ENCODE results near the gene CORO7. TPM values are rescaled to one million over a fixed set of nuclear protein-coding genes. Genes with fewer than 3 reads are reported as not detected.

CORO7 gene
- polyA plus RNA-seq, 1 donor from 2014 or later = 57.6 TPM

DNA sequence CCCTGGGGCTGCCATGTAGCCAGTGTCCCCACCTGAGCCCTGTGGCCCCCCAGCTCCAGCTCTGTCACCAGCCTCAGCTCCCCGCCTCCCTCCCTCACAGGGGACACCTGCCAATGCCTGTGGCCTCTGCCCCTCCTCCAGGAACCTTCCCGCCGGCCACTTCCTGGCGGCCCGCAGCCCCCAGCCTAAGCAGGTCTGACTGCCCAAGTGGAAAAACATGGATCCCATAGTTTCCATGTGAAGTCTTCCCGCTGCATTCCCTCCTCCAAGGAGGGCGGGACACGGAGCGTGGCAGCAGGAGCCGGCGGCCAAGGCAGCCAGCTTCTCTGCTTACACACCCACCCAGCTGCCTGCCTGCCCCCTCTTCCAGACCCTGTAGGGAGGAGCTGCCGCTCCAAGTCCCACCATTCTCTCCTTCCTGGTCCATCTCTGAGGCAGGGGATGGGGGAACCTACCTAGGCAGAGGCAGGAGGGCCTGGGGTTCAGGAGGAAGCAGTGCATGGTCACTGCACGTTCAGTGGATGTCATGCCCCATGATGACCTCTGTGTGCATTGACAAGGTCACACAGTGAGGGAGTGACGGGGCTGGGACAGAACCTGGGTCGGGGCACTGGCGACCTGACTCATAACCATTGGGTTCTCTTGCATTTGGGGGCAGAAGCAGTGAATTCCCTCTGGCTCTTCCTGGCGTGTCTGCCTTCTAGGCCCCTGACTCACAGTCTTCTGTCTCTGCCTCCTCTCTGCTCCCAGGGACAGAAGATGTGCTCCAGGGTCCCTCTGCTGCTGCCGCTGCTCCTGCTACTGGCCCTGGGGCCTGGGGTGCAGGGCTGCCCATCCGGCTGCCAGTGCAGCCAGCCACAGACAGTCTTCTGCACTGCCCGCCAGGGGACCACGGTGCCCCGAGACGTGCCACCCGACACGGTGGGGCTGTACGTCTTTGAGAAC is 36.0 kb downstream of the CORO7 start:
- no peak overlapping the region for H3K4me2 ChIP-seq (ENCODE audit: low read length)
- H3K9me2 ChIP-seq (ENCODE audit: insufficient read depth, low read length) = no peaks in the 10 kb centered on the region
- no peaks in the 10 kb centered on the region for H3K27me3 ChIP-seq (ENCODE audit: insufficient read depth, low read depth, low read length)
- H3F3A ChIP-seq (ENCODE audit: insufficient read depth, low read length, poor library complexity, severe bottlenecking) = no peaks in the 10 kb centered on the region
- no peak overlapping the region for H3K4me3 ChIP-seq (ENCODE audit: low read length)
- no peak overlapping the region for H2AFZ ChIP-seq (ENCODE audit: low read depth, low read length)
- H3K27ac ChIP-seq (ENCODE audit: low read length) = no peak overlapping the region
- no peaks in the 10 kb centered on the region for H4K20me1 ChIP-seq (ENCODE audit: insufficient read depth)
- H3K79me2 ChIP-seq (replicated peaks; ENCODE audit: insufficient read depth, low read length) = no peaks in the 10 kb centered on the region
- H3K36me3 ChIP-seq (ENCODE audit: insufficient read depth, low read length) = no peaks in the 10 kb centered on the region
- no peak overlapping the region for H3K9ac ChIP-seq (ENCODE audit: low read length)
- TF ChIP-seq RAD21 (conservative IDR thresholded peaks at IDR 0.05) = no peak
- H3K9me3 ChIP-seq (ENCODE audit: low read length) = no peaks in the 10 kb centered on the region

GRCh38 chr16:4378999-4379690 is 37.3 kb downstream of the CORO7 start:
- H3K27ac ChIP-seq (ENCODE audit: low read length) = no peak overlapping the region
- no peaks in the 10 kb centered on the region for H4K20me1 ChIP-seq (ENCODE audit: insufficient read depth)
- H3K4me2 ChIP-seq (ENCODE audit: low read length) = no peak overlapping the region
- H3K79me2 ChIP-seq (replicated peaks; ENCODE audit: insufficient read depth, low read length) = no peaks in the 10 kb centered on the region
- H3F3A ChIP-seq (ENCODE audit: insufficient read depth, low read length, poor library complexity, severe bottlenecking) = no peaks in the 10 kb centered on the region
- H3K9me3 ChIP-seq (ENCODE audit: low read length) = no peaks in the 10 kb centered on the region
- no peaks in the 10 kb centered on the region for H3K27me3 ChIP-seq (ENCODE audit: insufficient read depth, low read depth, low read length)
- H2AFZ ChIP-seq (ENCODE audit: low read depth, low read length) = no peak overlapping the region
- no peak overlapping the region for H3K9ac ChIP-seq (ENCODE audit: low read length)
- TF ChIP-seq RAD21 (conservative IDR thresholded peaks at IDR 0.05) = no peak
- TF ChIP-seq EZH2 (IDR thresholded peaks at IDR 0.05; ENCODE audit: borderline replicate concordance, insufficient read depth, low read length, poor library complexity, severe bottlenecking) = no peak
- no peak for TF ChIP-seq EP300 (conservative IDR thresholded peaks at IDR 0.05; ENCODE audit: poor library complexity, severe bottlenecking)
- no peak for TF ChIP-seq CTCF (IDR thresholded peaks at IDR 0.05; ENCODE audit: poor library complexity, severe bottlenecking)
- no peak for TF ChIP-seq TAF1 (IDR thresholded peaks at IDR 0.05; ENCODE audit: low read depth)
- TF ChIP-seq MXI1 (conservative IDR thresholded peaks at IDR 0.05; ENCODE audit: poor library complexity, severe bottlenecking) = no peak
- no peak for TF ChIP-seq SMC3 (conservative IDR thresholded peaks at IDR 0.05; ENCODE audit: poor library complexity)
- TF ChIP-seq POLR2AphosphoS5 (IDR thresholded peaks at IDR 0.05) = no peak
- TF ChIP-seq REST (IDR thresholded peaks at IDR 0.05; ENCODE audit: borderline replicate concordance) = no peak
- H3K36me3 ChIP-seq (ENCODE audit: insufficient read depth, low read length) = no peaks in the 10 kb centered on the region
- no peaks in the 10 kb centered on the region for H3K9me2 ChIP-seq (ENCODE audit: insufficient read depth, low read length)
- no peak overlapping the region for H3K4me3 ChIP-seq (ENCODE audit: low read length)

All from neural cell (in vitro differentiated cells).